K562 (cell line): ENCODE results near the gene CACNA2D3. TPM values are rescaled to one million over a fixed set of nuclear protein-coding genes. Genes with fewer than 3 reads are reported as not detected.

ENCODE experiments used
- ATAC-seq: fragments of 200-7000 bp; cut with Tn5 transposase; 3 replicates; pipeline ENCODE4 v1.9.1; 2020; ENCODE audit warnings: moderate library complexity
- BruUV-seq: library from RNA; stranded (reverse); fragments of 400-500 nt; replicated peaks from 2 replicates; lab custom pipeline; 2021; lab: Mats Ljungman, UMichigan
- CTCF ChIA-PET: fragments of 300-600 bp; formaldehyde crosslinking; extraction: SDS; loops from one replicate; lab custom pipeline; 2021; ENCODE audit warnings: low intra/inter-chr PET ratio; lab: Yijun Ruan, JAX
- POLR2A ChIA-PET: fragments of 300-600, 350-650 bp; sonication (Branson Sonifier 250); formaldehyde crosslinking; extraction: SDS; loops from one replicate; lab custom pipeline; 2021; ENCODE audit warnings: antibody characterized with exemption, inconsistent platforms; lab: Yijun Ruan, JAX
- DNase-seq, 4 experiments: peaks; one replicate each; pipeline versions ENCODE4 v3.0.0 to v3.0.0-alpha.2; 2011 to 2018; ENCODE audit warnings: low spot score in 3 of 4, mixed read lengths in 3 of 4; ENCODE audit errors: extremely low read depth in 1 of 4
- FAIRE-seq: peaks from 2 replicates; lab custom pipeline; 2011; peaks lifted over from hg19 to GRCh38; lab: Jason Lieb, UNC
- H2AFZ ChIP-seq: 2 replicates; pipeline ENCODE4 v1.6.0; 2011; ENCODE audit warnings: low read depth, low read length, control low read depth, inconsistent platforms
- H3K27ac ChIP-seq: fragments of 200-600 bp; 3 replicates; pipeline ENCODE4 v1.8.0; 2011; ENCODE audit warnings: low read depth, mild to moderate bottlenecking, control low read depth, inconsistent platforms, low read length, moderate library complexity, mixed read lengths; ENCODE audit errors: extremely low read depth
- H3K27me3 ChIP-seq, 2 experiments: fragments of 300-600 bp in 1 of 2; 2 replicates in 1 of 2; 3 replicates in 1 of 2; pipeline versions ENCODE4 v1.6.0 to v1.8.0; 2011; ENCODE audit warnings: inconsistent platforms in 2 of 2, low read length in 2 of 2, mild to moderate bottlenecking in 1 of 2, mixed read lengths in 1 of 2, moderate library complexity in 1 of 2; ENCODE audit not compliant: control insufficient read depth in 2 of 2, insufficient read depth in 2 of 2
- H3K36me3 ChIP-seq: fragments of 300-600 bp; 3 replicates; pipeline ENCODE4 v1.8.0; 2011; ENCODE audit warnings: mild to moderate bottlenecking, low read length, inconsistent platforms; ENCODE audit not compliant: control insufficient read depth, insufficient read depth
- H3K4me1 ChIP-seq, 2 experiments: fragments of 200-600 bp in 1 of 2; replicated peaks in 1 of 2; 2 replicates in 1 of 2; 3 replicates in 1 of 2; pipeline versions ENCODE4 v1.5.1 to v1.8.0; 2011; ENCODE audit warnings: inconsistent platforms in 2 of 2, low read length in 2 of 2, mild to moderate bottlenecking in 1 of 2, mixed read lengths in 1 of 2, moderate library complexity in 1 of 2; ENCODE audit not compliant: control insufficient read depth in 2 of 2, insufficient read depth in 2 of 2
- H3K4me2 ChIP-seq: 2 replicates; pipeline ENCODE4 v1.6.1; 2011; ENCODE audit warnings: low read length, control low read depth, inconsistent platforms, mixed read lengths; ENCODE audit not compliant: insufficient read depth
- H3K4me3 ChIP-seq: fragments of 200-600 bp; sonication (generic), shearing (Covaris generic); 2 replicates; pipeline ENCODE4 v1.5.1; 2016; ENCODE audit warnings: control low read depth, inconsistent platforms
- H3K79me2 ChIP-seq: fragments of 200-600 bp; 3 replicates; pipeline ENCODE4 v1.8.0; 2011; ENCODE audit warnings: low read length, inconsistent platforms; ENCODE audit not compliant: control insufficient read depth, insufficient read depth
- H3K9ac ChIP-seq, 2 experiments: 2 replicates each; pipeline versions ENCODE4 v1.6.0 to v1.6.1; 2011; ENCODE audit warnings: low read depth in 2 of 2, low read length in 2 of 2, control low read depth in 1 of 2, inconsistent platforms in 1 of 2, mild to moderate bottlenecking in 1 of 2, mixed read lengths in 1 of 2; ENCODE audit not compliant: insufficient read depth in 1 of 2
- H3K9me1 ChIP-seq: one replicate; pipeline ENCODE4 v1.6.0; 2011; ENCODE audit warnings: inconsistent platforms, mild to moderate bottlenecking, low read length, moderate library complexity; ENCODE audit not compliant: control insufficient read depth, insufficient read depth
- H3K9me3 ChIP-seq: replicated peaks from 2 replicates; pipeline ENCODE4 v1.5.1; 2011; ENCODE audit warnings: low read depth, low read length, inconsistent platforms; ENCODE audit not compliant: control insufficient read depth, insufficient read depth
- H4K20me1 ChIP-seq: replicated peaks from 2 replicates; pipeline ENCODE4 v1.6.1; 2011; ENCODE audit warnings: low read length, inconsistent platforms, mixed read lengths; ENCODE audit not compliant: control insufficient read depth, insufficient read depth
- COPS2 ChIP-seq: fragments of 450-650 bp; conservative IDR thresholded peaks from 2 replicates; pipeline ENCODE4 v1.6.1; 2016; ENCODE audit warnings: mild to moderate bottlenecking, moderate library complexity
- FOS ChIP-seq: IDR thresholded peaks from 3 replicates; pipeline ENCODE4 v1.6.1; 2011; ENCODE audit not compliant: insufficient read length; ENCODE audit errors: extremely low read depth
- HINFP ChIP-seq: fragments of 450-650 bp; conservative IDR thresholded peaks from 2 replicates; pipeline ENCODE4 v1.6.1; 2016; ENCODE audit warnings: missing genetic modification characterization, low read depth, mild to moderate bottlenecking, control low read depth, missing compliant biosample characterization
- L3MBTL2 ChIP-seq: fragments of 450-650 bp; IDR thresholded peaks from 2 replicates; pipeline ENCODE4 v1.6.1; 2016; ENCODE audit warnings: mild to moderate bottlenecking, moderate library complexity
- MBD1 ChIP-seq: fragments of 250-450 bp; sonication (Bioruptor Pico); IDR thresholded peaks from 2 replicates; pipeline ENCODE4 v1.8.0; 2022; ENCODE audit warnings: inconsistent platforms
- TBP ChIP-seq: optimal IDR thresholded peaks from 2 replicates; pipeline ENCODE3; 2011; ENCODE audit warnings: low read depth, low read length, improper control_type of control experiment
- ZBED1 ChIP-seq: IDR thresholded peaks from 2 replicates; pipeline ENCODE4 v1.6.1; 2014
- ZBTB9 ChIP-seq: fragments of 450-650 bp; formaldehyde crosslinking; IDR thresholded peaks from 2 replicates; pipeline ENCODE4 v1.4.0; 2020; ENCODE audit warnings: mild to moderate bottlenecking, moderate library complexity
- ZKSCAN1 ChIP-seq: fragments of 150-350 bp; IDR thresholded peaks from 2 replicates; pipeline ENCODE4 v1.6.1; 2016; ENCODE audit warnings: low read depth, low read length
- ZNF561 ChIP-seq: fragments of 450-650 bp; formaldehyde crosslinking; conservative IDR thresholded peaks from 2 replicates; pipeline ENCODE4 v1.4.0; 2020; ENCODE audit warnings: mild to moderate bottlenecking, moderate library complexity
- WGBS: fragments of 100-300 bp; shearing (Covaris generic); methylation state at CpG from one replicate; pipeline ENCODE4 v1.1.6; 2016; ENCODE audit warnings: low coverage, mixed read lengths; ENCODE audit not compliant: insufficient coverage; ENCODE audit errors: missing lambda C conversion rate; 5-methylcytosine and 5-hydroxymethylcytosine counted together
- in situ Hi-C: fragments of 300-500 bp; cut with MboI; formaldehyde crosslinking; loops from 4 replicates; pipeline ENCODE4 v1.15.0; 2018; ENCODE audit warnings: inconsistent platforms, mixed read lengths
- intact Hi-C: fragments of 100-400 bp; cut with micrococcal nuclease; formaldehyde crosslinking; loops from 2 replicates; pipeline ENCODE4 v1.14.2; 2022
- polyA plus RNA-seq, 8 experiments: library from polyadenylated mRNA; depleted of rRNA in 4 of 8; stranded (reverse) in 5 of 8; unstranded in 3 of 8; fragments of >200 nt; fragmentation: Nextera tagmentation in 2 of 8; fragmentation: Illumina TruSeq in 1 of 8; extraction: Ambion mirVana in 2 of 8; extraction: Trizol in 1 of 8; gene quantifications; 2 replicates each; pipeline versions ENCODE4 v1.2.1 to v1.2.3, GENCODE V29; 2011 to 2014; ENCODE audit warnings: inconsistent platforms in 1 of 8, missing spikeins in 1 of 8
- total RNA-seq, 7 experiments: library from RNA; depleted of rRNA in 6 of 7; stranded (reverse); fragments of >200 nt in 6 of 7; fragmentation: Illumina TruSeq in 2 of 7; extraction: Trizol in 2 of 7; gene quantifications; 2 replicates each; pipeline versions ENCODE4 v1.2.1 to v1.2.3, GENCODE V29; 2011 to 2021; ENCODE audit warnings: low replicate concordance in 1 of 7

The CACNA2D3 gene
- total and polyA plus RNA-seq, 9 of the 15 experiments (the other 6 are each of a cell fraction or from before 2014, with no cell fraction given) = 0.01 TPM; not detected in 8

GRCh38 chr3:54849360-54849759 is 727.0 kb downstream of the CACNA2D3 start:
- no peak overlapping the region for H3K9ac ChIP-seq
- no peaks in the 10 kb centered on the region for H3K36me3 ChIP-seq
- no TSS peak for BruUV-seq
- intact Hi-C loops (no loop called here), in situ Hi-C loops (no loop called here)
- no peak overlapping the region for H3K4me3 ChIP-seq
- no peak for FAIRE-seq
- no peak for DNase-seq
- no peak overlapping the region for H3K27ac ChIP-seq
- no peak overlapping the region for H3K4me2 ChIP-seq
- H3K4me1 ChIP-seq = no peaks in the 10 kb centered on the region; a peak in 1 of 5 replicates
- no peak for TF ChIP-seq FOS
- TF ChIP-seq ZBTB9 (CRISPR knock-in tag) = no peak
- no peak for TF ChIP-seq ZNF561 (CRISPR knock-in tag)
- TF ChIP-seq L3MBTL2 = no peak
- no peak for TF ChIP-seq TBP
- no peak for TF ChIP-seq ZKSCAN1
- no peak for TF ChIP-seq ZBED1
- TF ChIP-seq HINFP (tag) = no peak
- no peak for TF ChIP-seq MBD1
- TF ChIP-seq COPS2 = no peak
- H4K20me1 ChIP-seq = 0 out of 2 replicates have a peak, but pooled peaks cover 3% of the 10 kb centered on the region
- no peak for ATAC-seq
- no peak overlapping the region for H2AFZ ChIP-seq
- no peaks in the 10 kb centered on the region for H3K9me3 ChIP-seq
- CTCF ChIA-PET = no interaction called here
- WGBS = 0% methylated on average over 4 of the region's 4 CpGs
- no peaks in the 10 kb centered on the region for H3K79me2 ChIP-seq
- H3K27me3 ChIP-seq = no peaks in the 10 kb centered on the region
- POLR2A ChIA-PET = no interaction called here
- H3K9me1 ChIP-seq = no peaks in the 10 kb centered on the region
